Fibroblast of skin of right biceps (primary cell): ENCODE data around the gene LRRC46.

ENCODE experiments used
- DNase-seq: peaks from one replicate; pipeline ENCODE4 v3.0.0-alpha.2; 2013

Gene LRRC46

DNA sequence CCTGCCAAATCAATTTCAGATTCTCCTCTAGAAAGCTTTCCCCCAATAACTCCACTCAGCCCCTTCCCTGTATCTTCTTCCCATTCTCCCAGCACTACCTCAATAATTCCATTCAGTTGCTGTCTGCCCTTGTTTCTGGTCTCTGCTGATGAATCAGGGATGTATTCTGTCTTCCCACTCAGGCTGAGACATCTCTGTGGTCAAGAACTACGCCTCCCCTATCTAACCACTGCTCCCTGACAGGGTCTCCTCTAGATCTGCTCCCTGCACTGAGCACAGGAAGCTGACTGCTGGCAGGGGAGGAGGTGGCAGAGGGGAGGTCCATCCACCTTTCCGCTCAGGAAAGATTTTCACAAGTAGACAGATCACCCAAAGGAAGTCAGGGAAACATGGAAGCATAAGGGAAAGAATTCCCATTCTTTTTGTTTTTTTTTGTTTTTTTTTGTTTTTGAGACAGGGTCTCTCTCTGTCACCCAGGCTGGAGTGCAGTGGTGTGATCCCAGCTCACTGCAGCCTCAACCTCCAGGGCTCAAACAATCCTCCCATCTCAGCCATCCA is 47.6 kb downstream of the LRRC46 start:
- DNase-seq = peak; percentile 82

GRCh38 chr17:47879776-47880454 is 48.4 kb downstream of the LRRC46 start:
- DNase-seq = no peak

- peak; percentile 13 for DNase-seq
Observed at GRCh38 chr17:47882247-47882646, 50.8 kb downstream of the LRRC46 start.

DNA sequence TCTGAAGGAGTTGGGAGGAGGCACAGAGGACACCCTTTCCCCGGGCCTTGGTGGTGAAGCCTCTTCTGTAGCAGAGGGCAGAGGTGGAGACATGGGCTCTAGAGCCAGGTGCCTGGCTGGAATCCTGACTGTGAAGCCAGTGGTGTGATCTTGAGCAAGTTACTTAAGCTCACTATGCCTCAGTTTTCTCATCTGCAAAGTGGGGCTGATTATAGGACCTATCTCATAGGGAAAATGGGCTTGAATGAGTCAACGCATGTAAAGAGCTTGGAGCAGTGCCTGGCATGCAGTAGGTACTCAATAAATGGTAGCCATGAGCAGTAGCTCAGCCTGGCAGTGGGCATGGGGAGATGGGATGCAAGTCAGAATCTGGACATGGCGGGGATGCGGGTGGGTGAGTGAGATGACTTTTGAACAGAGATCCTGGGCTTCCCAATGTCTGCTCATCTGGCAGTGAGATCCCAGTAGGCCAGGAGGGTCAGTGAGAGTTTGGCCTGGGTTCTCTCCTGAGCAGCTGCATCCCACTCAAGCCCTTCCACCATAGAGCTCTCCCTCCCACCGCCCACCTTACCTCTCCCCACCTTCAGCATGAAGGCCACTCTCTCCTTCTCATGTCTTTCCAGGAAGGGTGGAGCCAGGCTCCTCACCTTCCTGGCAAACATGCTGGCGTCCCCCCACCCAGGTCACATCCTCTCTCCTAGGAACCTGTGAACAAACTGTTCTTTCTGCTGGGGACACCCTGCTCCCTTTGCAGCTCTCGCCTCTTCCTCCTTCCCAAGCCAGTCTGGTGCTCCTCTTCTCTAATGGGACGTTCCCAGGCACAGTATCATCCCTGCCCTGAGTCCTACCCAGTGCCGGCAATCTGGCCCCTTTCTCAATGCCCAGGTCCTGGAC is 51.5 kb downstream of the LRRC46 start:
- DNase-seq = no peak

DNA sequence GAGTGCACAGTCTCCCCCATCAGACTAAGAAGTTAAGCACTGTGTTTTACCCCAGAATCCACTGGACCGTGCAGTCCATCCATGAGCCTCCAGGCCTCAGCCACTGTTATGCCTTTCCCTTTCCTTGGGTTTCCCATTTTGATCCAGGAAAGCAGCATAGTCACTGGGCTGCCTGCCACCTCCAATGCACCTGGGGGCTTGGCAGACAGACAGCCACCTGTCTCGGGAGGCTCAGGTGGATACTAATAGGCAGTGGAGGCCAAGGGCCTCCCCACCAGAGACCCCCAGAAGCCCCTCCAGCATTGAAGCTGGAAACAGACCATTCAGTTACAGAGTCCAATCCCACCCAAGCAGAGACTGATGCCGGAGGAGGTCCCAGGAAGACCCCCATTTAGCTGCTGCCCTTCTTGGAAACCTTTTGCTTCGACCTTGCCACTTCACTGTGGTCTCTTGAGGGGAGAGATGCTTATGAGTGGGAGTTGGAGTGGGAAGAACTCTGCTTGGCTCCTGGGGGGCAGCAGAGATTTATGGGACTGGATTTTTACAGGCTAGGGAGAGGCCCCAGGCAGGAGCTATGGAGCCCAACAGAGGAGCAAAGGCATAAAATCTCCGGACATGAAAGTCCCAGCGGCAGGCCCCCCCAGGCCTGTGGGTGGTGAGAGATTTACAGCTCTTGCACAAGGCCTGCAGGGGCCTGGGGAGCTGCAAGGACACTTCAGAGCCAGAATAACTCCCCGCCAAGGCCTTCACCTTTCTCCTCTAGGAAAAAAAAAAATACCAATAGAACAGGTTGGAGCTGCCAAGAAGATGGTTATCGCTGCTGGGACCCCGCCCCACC is 52.3 kb downstream of the LRRC46 start:
- no peak for DNase-seq

DNA sequence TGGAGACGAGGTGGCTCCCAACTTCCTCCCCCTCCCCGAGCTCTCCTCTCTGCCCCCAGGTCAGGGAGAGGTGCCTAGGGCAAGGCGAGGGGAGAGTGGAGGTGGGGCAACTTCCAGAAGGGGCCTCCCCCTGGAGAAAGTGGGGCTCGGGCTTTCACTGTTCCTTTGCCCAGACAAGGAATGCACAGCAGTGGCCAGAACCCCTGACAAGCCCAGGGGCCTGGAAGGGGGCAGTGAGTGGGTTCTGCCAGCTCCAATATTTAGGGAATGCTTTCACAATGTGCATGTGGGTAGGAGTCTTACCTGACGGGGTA is 52.9 kb downstream of the LRRC46 start:
- DNase-seq = no peak

DNA sequence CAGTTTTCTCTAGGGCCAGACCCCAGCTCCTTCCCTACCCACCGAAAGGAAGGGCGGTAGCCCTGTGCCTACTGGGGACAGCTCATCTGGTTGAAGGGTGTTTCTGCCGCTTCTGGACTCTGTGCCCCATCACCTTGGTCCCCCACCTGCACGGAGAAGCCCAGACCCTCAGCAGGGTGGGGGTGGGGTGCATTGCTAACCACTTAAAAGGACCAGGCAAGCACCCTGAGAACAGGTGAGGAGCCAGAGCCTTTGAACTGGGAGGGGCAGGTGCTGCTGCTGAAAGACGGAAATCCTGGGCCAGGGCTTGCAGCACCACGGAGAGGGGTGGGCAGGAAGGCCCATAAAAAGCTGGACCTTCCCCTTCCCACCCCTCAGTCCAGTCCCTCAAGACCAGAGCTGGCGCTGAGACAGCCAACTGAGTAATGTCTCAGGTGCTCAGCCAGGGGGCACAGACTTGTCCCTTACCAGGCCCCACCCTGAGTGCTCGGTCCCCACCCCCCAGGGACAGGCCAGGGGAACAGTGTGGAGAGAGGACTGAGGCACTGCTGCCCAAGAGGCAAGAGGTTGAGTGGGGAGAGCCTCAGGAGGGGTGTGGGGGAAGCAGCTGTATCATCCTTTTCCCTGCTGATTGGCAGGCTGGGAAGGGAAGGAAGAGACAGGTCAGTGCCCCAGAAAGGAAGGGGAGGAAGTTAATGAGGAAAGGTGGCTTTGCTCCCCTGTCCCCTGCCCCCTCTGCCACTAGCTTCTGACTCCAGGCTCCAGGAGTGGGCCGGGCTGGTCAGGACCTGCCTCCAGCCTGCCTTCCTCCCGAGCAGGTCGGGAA is 53.6 kb downstream of the LRRC46 start:
- DNase-seq = no peak
